ENCODE results near the gene IGSF5. TPM values are rescaled to one million over a fixed set of nuclear protein-coding genes. Genes with fewer than 3 reads are reported as not detected.
"Not testable (repeated sequence)": the region's sequence is repeated elsewhere in the genome, so short reads cannot be mapped to it uniquely, and the experiment has no call there.

Gene IGSF5
- not detected for total RNA-seq (2013)
- polyA plus RNA-seq (not detected), polyA minus RNA-seq (not detected in 2 replicates), total RNA-seq (0 to 0.60 (median 0) reads per million in 11 experiments)

DNA sequence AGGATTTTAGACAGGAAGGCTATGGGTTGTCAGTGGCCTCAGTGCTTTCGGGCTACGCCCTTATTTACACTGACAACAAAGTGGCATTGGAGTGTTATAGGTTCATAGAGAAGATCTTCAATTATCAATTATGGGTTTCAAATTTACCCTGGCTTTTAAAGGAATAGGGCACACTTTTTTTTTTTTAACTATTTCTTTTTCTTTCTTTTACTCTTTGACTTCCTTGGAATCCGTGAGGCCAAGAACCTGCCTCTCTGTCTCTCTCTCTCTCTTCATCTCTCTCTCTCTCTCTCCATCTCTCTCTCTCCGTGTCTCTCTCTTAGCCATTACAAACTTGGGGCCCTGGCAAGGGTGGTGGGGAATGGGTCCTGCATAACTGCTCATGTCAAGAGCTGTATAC, at the start of gene IGSF5:
Gene IGSF5 (plus strand): TSS at position 301 of the 400 bp plus-strand sequence. CDS start 327 bp downstream, outside the sequence.
- H3K9ac ChIP-seq (ENCODE audit: insufficient read depth, low read length, poor library complexity, severe bottlenecking); H3K4me3 ChIP-seq (replicated peaks in 1 of 3; ENCODE audit: low read depth in 2 of 3, low read length in 3 of 3); DNase-seq; H3K4me2 ChIP-seq (replicated peaks; ENCODE audit: extremely low read depth, low read length, poor library complexity, severe bottlenecking); H2AFZ ChIP-seq (ENCODE audit: insufficient read depth, low read depth, low read length, poor library complexity, severe bottlenecking); H3K36me3 ChIP-seq (replicated peaks in 1 of 2; ENCODE audit: control insufficient read depth in 1 of 2, insufficient read depth in 2 of 2, low read length in 2 of 2); H3K4me1 ChIP-seq (ENCODE audit: control insufficient read depth in 1 of 2, insufficient read depth in 2 of 2, low read length in 2 of 2); H4K20me1 ChIP-seq (ENCODE audit: insufficient read depth, low read length); H3K27me3 ChIP-seq (ENCODE audit: control insufficient read depth in 2 of 2, insufficient read depth in 2 of 2, low read length in 2 of 2); H3K4me1 Mint-ChIP-seq; H3K4me3 Mint-ChIP-seq; intact Hi-C loops (cut with micrococcal nuclease); H3K36me3 Mint-ChIP-seq; H3K27ac ChIP-seq (ENCODE audit: low read depth in 1 of 2, low read length in 2 of 2); H3K27me3 Mint-ChIP-seq (ENCODE audit: low read depth in 3 of 3); H3K79me2 ChIP-seq (ENCODE audit: insufficient read depth, low read length): not testable (repeated sequence)
- Mint-ChIP-seq H3K9me3 (peaks cover 0 to 10% (median 8%) of the 10 kb centered on the region in 7 donors), H3K27ac (peak within 1 kb of the TSS in 2 of 7 donors; percentile 25 to 33)
- 100% methylated on average over 1 of the region's 4 CpGs for WGBS (ENCODE audit: insufficient coverage)
- H3K9me3 ChIP-seq (replicated peaks in 1 of 2; ENCODE audit: control insufficient read depth in 1 of 2, insufficient read depth in 1 of 2, low read length in 2 of 2) = peaks cover 0 to 11% of the 10 kb centered on the region in 2 donors

- intact Hi-C loops (cut with micrococcal nuclease) = no loop called here
These were observed 48.8 kb upstream of the IGSF5 start for GRCh38 chr21:39696196-39696595.

More at GRCh38 chr21:39696196-39696595, 48.8 kb upstream of the IGSF5 start:
- no peak overlapping the region for H3K4me2 ChIP-seq (replicated peaks; ENCODE audit: extremely low read depth, low read length, poor library complexity, severe bottlenecking)
- no peaks in the 10 kb centered on the region for H3K79me2 ChIP-seq (ENCODE audit: insufficient read depth, low read length)
- TF ChIP-seq CTCF (IDR thresholded peaks at IDR 0.05) = no peak
- no peaks in the 10 kb centered on the region for H3K36me3 ChIP-seq (replicated peaks in 1 of 2; ENCODE audit: control insufficient read depth in 1 of 2, insufficient read depth in 2 of 2, low read length in 2 of 2)
- Mint-ChIP-seq H3K27ac (no peak overlapping the region), H3K27me3 (ENCODE audit: low read depth in 3 of 3) (peaks cover 2 to 6% (median 4%) of the 10 kb centered on the region in 3 donors), H3K4me1 (no peaks in the 10 kb centered on the region), H3K9me3 (peaks cover 0 to 3% (median 2%) of the 10 kb centered on the region in 7 donors), H3K36me3 (no peaks in the 10 kb centered on the region), H3K4me3 (no peak overlapping the region)
- no peak overlapping the region for H2AFZ ChIP-seq (ENCODE audit: insufficient read depth, low read depth, low read length, poor library complexity, severe bottlenecking)
- H3K4me3 ChIP-seq (replicated peaks in 1 of 3; ENCODE audit: low read depth in 2 of 3, low read length in 3 of 3) = no peak overlapping the region
- no peaks in the 10 kb centered on the region for H4K20me1 ChIP-seq (ENCODE audit: insufficient read depth, low read length)
- no peak overlapping the region for H3K9ac ChIP-seq (ENCODE audit: insufficient read depth, low read length, poor library complexity, severe bottlenecking)
- peaks cover 0 to 2% of the 10 kb centered on the region in 2 donors for H3K27me3 ChIP-seq (ENCODE audit: control insufficient read depth in 2 of 2, insufficient read depth in 2 of 2, low read length in 2 of 2)
- WGBS (ENCODE audit: insufficient coverage) = no CpG with 5 or more reads among the region's 7 CpGs
- DNase-seq = no peak
- no peaks in the 10 kb centered on the region for H3K4me1 ChIP-seq (ENCODE audit: control insufficient read depth in 1 of 2, insufficient read depth in 2 of 2, low read length in 2 of 2)
- H3K9me3 ChIP-seq (replicated peaks in 1 of 2; ENCODE audit: control insufficient read depth in 1 of 2, insufficient read depth in 1 of 2, low read length in 2 of 2) = no peaks in the 10 kb centered on the region
- H3K27ac ChIP-seq (ENCODE audit: low read depth in 1 of 2, low read length in 2 of 2) = no peak overlapping the region
